Sigmoid colon (tissue), 7 donors: ENCODE measurements around the gene PPIL3. TPM values are rescaled to one million over a fixed set of nuclear protein-coding genes. Genes with fewer than 3 reads are reported as not detected.

Source experiments
- DNase-seq: peaks from one replicate; pipeline ENCODE4 v3.0.0-alpha.2; 2019
- H3K27ac ChIP-seq, 4 donors: fragments of 200-600 bp; sonication (generic); one replicate each; pipeline ENCODE4 v1.5.1; 2016 to 2019; ENCODE audit warnings: mild to moderate bottlenecking in 1 of 4
- H3K27me3 ChIP-seq, 3 donors: fragments of 200-600 bp; sonication (generic); one replicate each; pipeline ENCODE4 v1.5.1; 2019; ENCODE audit warnings: mild to moderate bottlenecking in 1 of 3
- H3K36me3 ChIP-seq, 4 donors: fragments of 200-600 bp; sonication (generic); one replicate each; pipeline ENCODE4 v1.5.1; 2016 to 2019
- H3K4me1 ChIP-seq, 4 donors: fragments of 200-600 bp; sonication (generic); one replicate each; pipeline ENCODE4 v1.5.1; 2017 to 2019
- H3K4me3 ChIP-seq, 4 donors: fragments of 200-600 bp; sonication (generic); one replicate each; pipeline ENCODE4 v1.5.1; 2017 to 2019; ENCODE audit warnings: mild to moderate bottlenecking in 2 of 4, moderate library complexity in 1 of 4
- H3K9me3 ChIP-seq, 4 donors: fragments of 200-600 bp in 3 of 4; sonication (generic) in 3 of 4; one replicate each; pipeline versions ENCODE4 v1.5.1 to v1.6.1; 2013 to 2019
- CTCF ChIP-seq, 4 experiments: fragments of 450-650 bp in 3 of 4; fragments of 200-600 bp in 1 of 4; IDR thresholded peaks; one replicate each; pipeline ENCODE4 v1.5.1; 2016 to 2019; ENCODE audit warnings: antibody characterized with exemption in 4 of 4, mild to moderate bottlenecking in 3 of 4, moderate library complexity in 2 of 4
- EP300 ChIP-seq, 4 donors: sonication (generic); formaldehyde crosslinking; IDR thresholded peaks; one replicate each; pipeline ENCODE4 v1.6.1; 2017; ENCODE audit warnings: antibody characterized with exemption in 4 of 4
- POLR2A ChIP-seq, 2 donors: fragments of 450-650 bp; IDR thresholded peaks; one replicate each; pipeline ENCODE4 v1.6.1; 2016; ENCODE audit warnings: antibody characterized with exemption in 2 of 2, mild to moderate bottlenecking in 2 of 2, moderate library complexity in 2 of 2
- POLR2AphosphoS5 ChIP-seq, 4 donors: sonication (generic); formaldehyde crosslinking; IDR thresholded peaks; one replicate each; pipeline ENCODE4 v1.6.1; 2017; ENCODE audit warnings: antibody characterized with exemption in 4 of 4
- WGBS, 2 donors: extraction: QIAGEN DNeasy Blood & Tissue Kit; methylation state at CpG; one replicate each; pipeline ENCODE4 v1.1.7; 2013; 5-methylcytosine and 5-hydroxymethylcytosine counted together
- intact Hi-C: fragments of 100-400 bp; cut with DNase I; formaldehyde crosslinking; loops from one replicate; pipeline ENCODE4 v1.15.1; 2023
- polyA plus RNA-seq, 3 donors: library from polyadenylated mRNA; stranded (reverse); fragments of 200-250 nt; gene quantifications; one replicate each; pipeline ENCODE4 v1.2.3, GENCODE V29; 2013
- small RNA-seq, 3 donors: library from RNA; depleted of rRNA; stranded (forward); fragments of <200 nt; gene quantifications; one replicate each; pipeline ENCODE3, GENCODE V24; 2016
- total RNA-seq, 4 donors: library from RNA; depleted of rRNA; stranded (reverse); fragments of >200 nt; gene quantifications; one replicate each; pipeline ENCODE4 v1.1.0, GENCODE V29; 2016
- donor health status: healthy with polysubstance abuse.
- donor health status: Bipolar disorder and iron deficiency.
- donor health status: healthy.

PPIL3 gene
- total and polyA plus RNA-seq, 7 donors: 11.8 to 116 (median 27.7) TPM

DNA sequence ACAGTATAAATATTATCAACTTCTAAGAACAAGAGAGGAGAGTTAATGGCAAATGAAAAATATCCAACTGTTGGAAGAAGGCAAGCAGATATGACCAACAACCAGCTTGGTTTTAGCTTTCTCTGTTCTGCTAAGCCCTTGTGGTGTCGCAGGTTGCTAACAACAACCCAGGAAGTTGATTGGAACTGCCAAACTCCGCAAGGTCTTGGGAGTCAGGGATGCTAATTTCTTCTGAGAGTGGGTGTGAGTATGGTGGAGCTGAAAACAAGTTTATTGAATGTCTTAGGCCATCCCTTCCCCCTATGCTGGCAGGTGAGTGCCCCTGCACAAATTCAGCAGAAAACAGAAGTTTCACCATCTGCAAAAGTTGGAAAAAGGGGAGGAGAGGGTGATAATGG is 59.6 kb downstream of the PPIL3 start:
- no peak overlapping the region for H3K4me3 ChIP-seq
- H3K27ac ChIP-seq: no peak overlapping the region
- H3K36me3 ChIP-seq: peaks cover 0 to 2% (median 0%) of the 10 kb centered on the region in 4 donors
- no peak for DNase-seq
- intact Hi-C loops: no loop called here
- H3K4me1 ChIP-seq: peaks cover 0 to 10% (median 0%) of the 10 kb centered on the region in 4 donors
- H3K27me3 ChIP-seq: no peaks in the 10 kb centered on the region
- no peaks in the 10 kb centered on the region for H3K9me3 ChIP-seq
- TF ChIP-seq EP300 (IDR thresholded peaks at IDR 0.05) (no peak), POLR2AphosphoS5 (IDR thresholded peaks at IDR 0.05) (no peak), POLR2A (IDR thresholded peaks at IDR 0.05) (no peak), CTCF (IDR thresholded peaks at IDR 0.05) (no peak)
- 95% methylated on average over 2 of the region's 2 CpGs for WGBS, 2 donors

GRCh38 chr2:200828572-200829257 is 60.2 kb downstream of the PPIL3 start:
- Histone ChIP-seq H3K9me3 (no peaks in the 10 kb centered on the region), H3K27me3 (no peaks in the 10 kb centered on the region), H3K4me3 (no peak overlapping the region), H3K36me3 (peaks cover 0 to 7% (median 0%) of the 10 kb centered on the region in 4 donors), H3K27ac (no peak overlapping the region), H3K4me1 (peaks cover 0 to 10% (median 0%) of the 10 kb centered on the region in 4 donors)
- WGBS, 2 donors: 33 to 76% methylated on average over 9 of the region's 9 CpGs
- no peak for DNase-seq
- intact Hi-C loops: no loop called here
- no peak for TF ChIP-seq POLR2AphosphoS5 (IDR thresholded peaks at IDR 0.05)
- no peak for TF ChIP-seq EP300 (IDR thresholded peaks at IDR 0.05)
- no peak for TF ChIP-seq CTCF (IDR thresholded peaks at IDR 0.05)
- no peak for TF ChIP-seq POLR2A (IDR thresholded peaks at IDR 0.05)

- intact Hi-C loops: no loop called here
- DNase-seq: no peak
Observed at GRCh38 chr2:200828104-200828503, 60.8 kb downstream of the PPIL3 start.

GRCh38 chr2:200821686-200822245 is 67.1 kb downstream of the PPIL3 start:
- intact Hi-C loops: no loop called here
- Histone ChIP-seq H3K4me3 (no peak overlapping the region), H3K36me3 (peaks cover 15 to 61% (median 51%) of the 10 kb centered on the region in 4 donors), H3K4me1 (peaks cover 0 to 5% (median 0%) of the 10 kb centered on the region in 4 donors), H3K27ac (no peak overlapping the region), H3K27me3 (no peaks in the 10 kb centered on the region), H3K9me3 (no peaks in the 10 kb centered on the region)
- 91 to 97% methylated on average over 6 of the region's 6 CpGs for whole genome bisulfite sequencing, 2 donors
- TF ChIP-seq EP300 (IDR thresholded peaks at IDR 0.05) (no peak), POLR2A (IDR thresholded peaks at IDR 0.05) (no peak), POLR2AphosphoS5 (IDR thresholded peaks at IDR 0.05) (no peak), CTCF (IDR thresholded peaks at IDR 0.05) (no peak)
- DNase-seq: no peak

More at GRCh38 chr2:200828104-200828503, 60.8 kb downstream of the PPIL3 start:
- Histone ChIP-seq H3K4me3 (no peak overlapping the region), H3K27ac (no peak overlapping the region), H3K27me3 (no peaks in the 10 kb centered on the region), H3K9me3 (no peaks in the 10 kb centered on the region), H3K36me3 (peaks cover 0 to 8% (median 0%) of the 10 kb centered on the region in 4 donors), H3K4me1 (peaks cover 0 to 10% (median 0%) of the 10 kb centered on the region in 4 donors)
- TF ChIP-seq POLR2A (IDR thresholded peaks at IDR 0.05) (no peak), POLR2AphosphoS5 (IDR thresholded peaks at IDR 0.05) (no peak), CTCF (IDR thresholded peaks at IDR 0.05) (no peak), EP300 (IDR thresholded peaks at IDR 0.05) (no peak)
- WGBS, 2 donors: 90 to 97% methylated on average over 2 of the region's 2 CpGs

Small RNA genes lying within 50 kb of the gene (small RNA-seq; reads per million reads assigned to genes)
- gene RF00019: 0 reads per million in 3 donors
- 0 to 0.06 (median 0) reads per million in 3 donors for gene RNA5SP115
- 0 reads per million in 3 donors for gene RNU6-312P
- 0 to 0.12 (median 0) reads per million in 3 donors for gene RNU6-31P
- 0 reads per million in 3 donors for gene RNU6-762P

Other genes starting within 250 kb of the PPIL3 start
- gene BZW1, start 77.2 kb downstream of the PPIL3 start, total RNA-seq: 100 to 1,000 TPM in 2 of 4 donors, 10 to 100 TPM in 2; 77.9 to 119 (median 100) TPM
- 100 to 1,000 TPM in 2 of 3 donors, 10 to 100 TPM in 1; 82.9 to 158 (median 111) TPM for gene BZW1, start 77.2 kb downstream of the PPIL3 start, polyA plus RNA-seq
- 100 to 1,000 TPM; 150 to 229 (median 195) TPM for gene CLK1, start 24.4 kb downstream of the PPIL3 start, total RNA-seq
- 10 to 100 TPM; 44.4 to 87.1 (median 76.1) TPM for gene CLK1, start 24.4 kb downstream of the PPIL3 start, polyA plus RNA-seq
- gene NIF3L1, start 294 bp upstream of the PPIL3 start, total RNA-seq: 10 to 100 TPM in 3 of 4 donors, 1 to 10 TPM in 1; 9.8 to 23.5 (median 15.9) TPM
- 10 to 100 TPM; 24.6 to 30.7 (median 29.1) TPM for gene NIF3L1, start 294 bp upstream of the PPIL3 start, polyA plus RNA-seq
- gene ORC2, start 74.6 kb upstream of the PPIL3 start, total RNA-seq: 10 to 100 TPM; 12.9 to 19.3 (median 15.7) TPM
- gene ORC2, start 74.6 kb upstream of the PPIL3 start, polyA plus RNA-seq: 10 to 100 TPM in 1 of 3 donors, 1 to 10 TPM in 2; 3.6 to 12.9 (median 5.8) TPM
- gene HYCC2, start 182.6 kb upstream of the PPIL3 start, total RNA-seq: 10 to 100 TPM; 13.6 to 20.2 (median 18.7) TPM
- gene HYCC2, start 182.6 kb upstream of the PPIL3 start, polyA plus RNA-seq: 10 to 100 TPM in 1 of 3 donors, 1 to 10 TPM in 2; 4.8 to 10.9 (median 7.8) TPM
- 10 to 100 TPM; 85.3 to 97.9 (median 89.8) TPM for gene NDUFB3, start 182.9 kb upstream of the PPIL3 start, total RNA-seq
- 100 to 1,000 TPM; 146 to 370 (median 219) TPM for gene NDUFB3, start 182.9 kb upstream of the PPIL3 start, polyA plus RNA-seq
- gene CFLAR, start 227.1 kb upstream of the PPIL3 start, total RNA-seq: 100 to 1,000 TPM; 113 to 243 (median 195) TPM
- gene CFLAR, start 227.1 kb upstream of the PPIL3 start, polyA plus RNA-seq: 10 to 100 TPM; 32.4 to 92.6 (median 36.8) TPM